Astrocyte (in vitro differentiated cells and primary cell): ENCODE data around the gene NACC1.
"Not testable (repeated sequence)": the region's sequence is repeated elsewhere in the genome, so short reads cannot be mapped to it uniquely, and the experiment has no call there.

ENCODE experiments used
- CTCF ChIP-seq: IDR thresholded peaks from 2 replicates; pipeline ENCODE4 v1.5.1; 2011; ENCODE audit warnings: low read depth, mild to moderate bottlenecking, inconsistent platforms, low read length, moderate library complexity; ENCODE audit not compliant: insufficient read depth
- EZH2 ChIP-seq: IDR thresholded peaks from 2 replicates; pipeline ENCODE4 v1.6.1; 2012; ENCODE audit warnings: mild to moderate bottlenecking, low read length, inconsistent platforms; ENCODE audit not compliant: insufficient read depth

- TF ChIP-seq CTCF, EZH2: not testable (repeated sequence)
Observed at GRCh38 chr19:13177584-13177983, 59.5 kb downstream of the NACC1 start.
